GM21737 (cell line): Measurements from ENCODE around the gene SECTM1.

Source experiments
- ATAC-seq: cut with Tn5 transposase; IDR thresholded peaks from one replicate; pipeline ENCODE4 v1.9.1; 2021; ENCODE audit warnings: mild to moderate bottlenecking, moderate library complexity; ENCODE audit not compliant: unreplicated experiment

Gene SECTM1

GRCh38 chr17:82317394-82318168 is 16.0 kb downstream of the SECTM1 start, which contains the start of gene CD7:
Gene CD7, minus strand, starts transcription at chr17:82317608. Its CDS starts 113 bp downstream, at chr17:82317495.
- no peak for ATAC-seq

- ATAC-seq = no peak
Measured at GRCh38 chr17:82316651-82317393, 16.7 kb downstream of the SECTM1 start.

GRCh38 chr17:82315703-82316358 is 17.7 kb downstream of the SECTM1 start:
- no peak for ATAC-seq

DNA sequence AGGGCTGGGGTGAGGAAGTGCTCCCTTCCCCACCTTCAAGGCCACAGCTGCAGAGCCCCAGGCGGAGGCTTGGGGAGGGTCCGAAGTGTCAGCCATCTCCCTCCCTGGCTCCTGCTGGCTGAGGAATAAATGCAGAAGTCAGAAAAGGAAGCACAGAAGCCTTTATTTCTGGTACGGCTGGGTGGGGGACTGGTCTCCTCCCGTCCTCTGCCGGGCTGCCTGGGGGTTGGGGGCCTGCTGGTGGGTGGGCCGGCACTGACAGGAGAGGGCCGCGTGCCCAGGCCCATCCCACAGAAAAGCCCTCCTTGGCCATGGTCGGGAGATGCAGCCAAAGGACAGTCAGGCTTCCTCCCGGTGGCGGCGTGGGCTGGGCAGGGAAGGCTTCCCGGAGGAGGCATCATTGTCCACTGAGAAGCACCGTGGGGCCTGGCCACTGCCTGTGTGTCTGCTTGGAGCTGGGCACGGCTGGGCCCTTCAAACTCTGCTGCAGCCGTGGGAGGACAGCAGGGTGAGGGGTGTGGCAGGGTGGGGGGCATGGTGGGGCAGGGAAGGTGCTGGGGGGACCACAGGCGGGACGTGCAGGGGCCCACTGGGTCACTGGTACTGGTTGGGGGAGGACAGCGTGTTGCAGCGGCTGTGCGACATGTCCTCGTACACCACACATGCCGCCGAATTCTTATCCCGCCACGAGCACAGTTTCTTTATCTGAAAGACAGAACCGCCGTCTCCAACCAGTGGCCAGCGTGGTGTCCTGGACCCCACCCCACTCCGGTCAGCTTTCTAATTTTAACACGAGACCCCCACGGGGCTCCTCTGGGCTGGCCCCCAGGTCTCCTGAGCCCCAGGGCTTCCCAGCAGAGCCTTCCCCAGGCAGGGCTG is 18.6 kb downstream of the SECTM1 start:
- ATAC-seq = no peak

GRCh38 chr17:82314012-82314726 is 19.4 kb downstream of the SECTM1 start:
- ATAC-seq = no peak

DNA sequence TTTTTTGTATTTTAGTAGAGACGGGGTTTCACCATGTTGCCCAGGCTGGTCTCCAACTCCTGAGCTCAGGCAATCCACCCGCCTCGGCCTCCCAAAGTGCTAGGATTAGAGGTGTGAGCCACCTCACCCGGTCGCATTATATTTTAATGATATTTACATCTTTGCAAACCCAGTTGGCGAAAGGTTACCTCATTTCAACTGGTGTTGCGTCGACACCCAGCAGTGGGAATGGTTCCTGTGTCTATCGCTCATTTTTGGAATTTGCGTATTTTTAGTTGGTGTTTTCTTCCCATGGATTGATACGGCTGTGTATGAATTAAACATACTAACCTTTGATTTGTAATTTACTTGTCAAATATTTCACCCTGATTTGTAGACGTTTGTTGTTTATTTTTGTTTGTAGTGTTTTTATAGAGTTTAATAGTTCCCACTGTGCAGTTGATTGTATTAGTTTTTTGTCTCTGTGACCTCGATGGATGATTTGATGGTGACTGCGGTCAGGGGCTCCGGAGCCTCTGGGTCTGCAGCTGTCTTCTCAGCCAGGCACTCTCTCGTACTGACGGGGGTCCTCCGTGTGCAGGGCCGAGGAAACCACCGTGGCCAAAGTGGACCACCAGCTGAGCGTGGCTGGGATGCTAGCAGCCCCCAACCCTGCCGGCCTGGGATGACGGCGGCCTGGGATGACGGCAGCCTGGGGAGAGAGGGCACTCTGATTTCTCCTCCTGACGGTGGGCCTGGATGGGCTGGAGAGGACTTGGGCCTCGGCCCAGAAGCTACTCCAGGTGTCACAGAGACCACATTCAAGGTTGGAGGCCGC is 20.2 kb downstream of the SECTM1 start:
- no peak for ATAC-seq

- no peak for ATAC-seq
Measured at GRCh38 chr17:82311971-82312370, 21.6 kb downstream of the SECTM1 start.

DNA sequence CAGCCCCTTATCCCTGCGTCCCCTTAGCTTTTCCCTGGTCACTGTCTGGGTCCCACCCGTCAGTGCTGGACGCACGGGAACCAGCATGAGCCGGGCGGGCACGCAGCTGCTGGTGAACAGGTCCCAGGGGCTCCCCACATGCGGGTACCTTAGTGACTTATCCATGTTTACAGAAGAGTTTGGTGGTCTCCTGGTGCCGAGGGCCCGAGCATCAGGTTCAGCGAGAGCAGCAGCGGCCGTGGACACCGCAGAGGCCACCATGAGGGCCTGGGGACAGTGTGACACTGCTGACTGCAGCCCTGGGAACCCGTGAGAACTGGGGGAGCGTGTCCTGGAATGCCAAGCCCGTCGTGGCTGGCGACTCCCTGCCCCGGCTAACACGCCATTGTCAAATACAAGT is 22.7 kb downstream of the SECTM1 start:
- no peak for ATAC-seq

DNA sequence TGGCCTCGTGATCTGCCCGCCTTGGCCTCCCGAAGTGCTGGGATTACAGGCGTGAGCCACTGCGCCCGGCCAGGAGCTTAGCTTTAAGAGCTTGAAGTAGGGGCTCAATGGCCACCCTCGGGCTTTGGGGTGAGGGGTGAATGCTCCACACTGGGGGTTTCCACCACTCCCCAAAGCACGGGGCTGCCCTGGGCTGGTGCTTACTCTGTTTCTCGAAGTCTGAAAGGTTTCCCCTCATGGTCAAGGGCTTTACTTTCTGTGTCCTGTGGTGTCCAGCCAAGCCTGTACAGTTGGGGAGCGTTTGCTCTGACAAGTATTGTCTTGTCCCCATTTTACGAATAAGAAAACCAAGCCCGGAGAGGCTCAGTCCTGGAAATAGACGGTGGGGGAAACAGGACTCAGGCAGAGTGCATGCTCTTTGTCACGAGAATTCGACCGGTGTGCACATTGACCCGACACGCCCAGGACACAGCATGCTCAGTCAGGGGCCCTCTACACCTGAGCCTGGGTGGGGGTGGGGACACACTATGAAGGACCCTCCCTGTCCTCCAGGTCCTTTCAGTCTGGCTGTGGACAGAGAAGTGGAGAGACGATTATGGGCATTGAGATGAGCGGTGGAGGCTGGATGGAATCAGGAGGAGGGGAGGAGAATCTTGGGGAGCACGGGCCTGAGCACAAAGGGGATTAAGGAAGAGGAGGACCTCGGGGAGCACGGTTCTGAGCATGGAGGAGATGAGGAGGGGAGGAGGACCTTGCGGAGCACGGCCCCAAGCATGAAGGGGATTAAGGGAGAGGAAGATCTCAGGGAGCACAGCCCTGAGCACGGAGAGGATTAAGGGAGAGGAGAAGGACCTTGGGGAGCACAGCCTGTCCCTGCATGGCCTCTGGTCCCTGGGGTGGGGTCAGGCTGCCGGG is 23.7 kb downstream of the SECTM1 start:
- ATAC-seq = no peak

GRCh38 chr17:82305727-82306300 is 27.8 kb downstream of the SECTM1 start:
- ATAC-seq = no peak

DNA sequence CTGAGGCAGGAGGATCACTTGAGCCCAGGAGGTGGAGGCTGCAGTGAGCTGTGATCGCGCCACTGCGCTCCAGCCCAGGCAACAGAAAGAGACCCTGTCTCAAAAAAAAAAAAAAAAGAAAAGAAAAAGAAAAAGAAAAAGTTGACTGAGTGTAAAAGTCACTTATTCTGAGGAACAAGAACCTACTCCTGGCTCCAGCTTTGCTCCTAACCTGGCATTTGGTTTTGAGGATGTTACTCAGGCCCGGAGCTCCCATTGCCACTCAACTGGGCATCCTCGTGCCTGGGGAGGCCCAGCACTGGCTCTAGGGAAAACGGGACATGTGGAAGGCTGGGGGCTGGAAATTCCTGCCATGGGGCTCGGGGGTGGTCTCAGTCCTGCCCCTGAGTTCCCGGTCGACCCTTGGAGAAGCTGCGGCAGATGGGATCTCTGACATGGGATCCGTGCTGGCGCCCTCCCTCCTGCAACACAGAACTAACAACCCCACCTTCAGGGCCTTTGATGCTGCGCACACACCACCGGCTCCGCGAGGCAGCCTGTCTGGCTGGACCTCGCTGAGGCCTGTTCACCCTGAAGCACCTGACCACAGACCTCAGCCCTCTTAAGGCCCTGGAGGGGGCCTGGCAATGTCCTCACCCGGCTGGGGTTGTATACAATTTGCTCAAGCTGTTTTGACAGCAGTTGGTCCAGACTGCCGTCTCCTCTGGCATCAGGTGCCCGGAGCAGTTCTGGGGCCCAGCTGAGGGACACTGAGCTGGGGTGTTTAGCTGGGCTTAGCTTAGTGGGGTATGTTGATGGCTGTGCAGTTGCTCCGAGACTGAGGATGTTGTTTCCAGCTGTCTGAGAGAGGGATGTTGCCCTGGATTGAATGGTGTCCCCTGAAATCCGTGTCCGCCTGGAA is 28.5 kb downstream of the SECTM1 start:
- ATAC-seq = no peak

DNA sequence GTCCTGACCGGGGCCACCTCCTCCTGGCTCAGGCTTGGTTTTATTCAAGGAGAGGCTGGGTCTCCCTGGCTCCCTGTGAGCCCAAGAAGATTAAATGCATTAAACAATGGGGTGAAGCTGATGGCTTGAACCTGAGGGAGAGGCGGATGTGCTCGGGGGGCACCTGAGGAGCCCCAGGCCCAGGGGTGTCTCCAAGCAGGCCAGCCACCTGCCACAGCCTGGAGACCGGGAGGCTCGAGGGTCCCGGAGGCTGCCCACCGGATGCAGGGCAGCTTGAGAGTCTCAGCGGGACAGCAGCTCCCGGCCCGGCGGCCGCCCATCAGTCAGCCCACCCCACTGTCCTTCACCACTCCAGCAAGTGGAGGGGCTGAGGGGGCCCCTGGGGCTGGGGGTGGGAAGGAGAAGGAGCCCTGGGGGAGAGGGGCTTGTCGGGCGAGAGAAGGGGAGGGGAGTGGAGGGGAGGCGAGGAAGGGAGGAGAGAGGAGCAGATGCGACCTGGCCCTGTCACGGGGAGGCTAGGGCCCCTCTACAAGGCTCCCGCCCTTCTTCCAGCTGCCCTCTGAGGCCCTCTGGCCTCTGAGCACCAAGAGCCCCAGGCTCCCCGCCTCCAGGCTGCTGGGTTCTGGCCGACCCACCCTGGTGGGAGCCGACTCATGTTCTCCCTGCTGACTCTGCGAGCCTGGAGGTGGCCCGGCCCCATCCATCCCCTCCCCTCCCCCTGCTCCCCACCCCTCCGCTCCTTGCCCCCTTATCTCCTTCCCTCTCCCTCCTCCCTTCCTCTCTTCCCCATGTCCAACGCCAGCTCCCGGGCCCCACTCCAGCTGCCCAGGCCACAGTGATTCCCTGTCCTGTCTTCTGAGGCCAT is 29.4 kb downstream of the SECTM1 start:
- ATAC-seq = no peak

- no peak for ATAC-seq
Measured at GRCh38 chr17:82302991-82303943, 30.3 kb downstream of the SECTM1 start.

GRCh38 chr17:82302568-82302963 is 31.0 kb downstream of the SECTM1 start:
- no peak for ATAC-seq
